Measurements from ENCODE around the gene VWA3B.
"Not testable (repeated sequence)": the region's sequence is repeated elsewhere in the genome, so short reads cannot be mapped to it uniquely, and the experiment has no call there.

Gene VWA3B

DNA sequence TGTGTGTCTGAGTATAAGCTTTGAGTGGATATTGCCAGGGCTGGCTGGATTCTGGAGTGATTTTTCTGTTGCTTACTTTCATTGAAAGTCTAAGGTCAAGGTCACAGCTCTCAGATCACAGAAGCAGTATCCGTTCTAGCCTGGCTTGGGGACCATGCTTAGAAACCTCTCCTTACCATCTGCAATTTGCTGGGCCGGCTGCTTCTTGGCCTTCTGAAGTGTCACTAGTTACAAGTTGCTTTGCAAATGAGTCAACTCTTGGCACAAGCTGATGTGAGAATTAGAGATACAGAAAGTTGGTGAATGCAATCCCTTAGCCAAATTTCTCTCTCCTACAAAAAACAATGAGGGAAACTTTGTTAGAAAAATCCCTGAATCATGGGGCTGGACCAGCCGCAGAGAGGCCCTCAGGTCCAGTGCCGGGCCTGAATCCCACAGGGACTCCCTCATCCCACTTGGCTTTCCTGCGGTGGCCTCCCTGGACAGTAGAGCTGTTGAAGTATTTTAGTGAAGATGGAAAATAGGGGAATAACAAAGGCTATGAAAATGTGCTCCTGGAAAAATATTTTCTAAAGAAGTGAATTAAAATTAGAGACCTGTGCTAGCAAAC is 166.6 kb downstream of the VWA3B start:
- DNase-seq, result no peak

DNA sequence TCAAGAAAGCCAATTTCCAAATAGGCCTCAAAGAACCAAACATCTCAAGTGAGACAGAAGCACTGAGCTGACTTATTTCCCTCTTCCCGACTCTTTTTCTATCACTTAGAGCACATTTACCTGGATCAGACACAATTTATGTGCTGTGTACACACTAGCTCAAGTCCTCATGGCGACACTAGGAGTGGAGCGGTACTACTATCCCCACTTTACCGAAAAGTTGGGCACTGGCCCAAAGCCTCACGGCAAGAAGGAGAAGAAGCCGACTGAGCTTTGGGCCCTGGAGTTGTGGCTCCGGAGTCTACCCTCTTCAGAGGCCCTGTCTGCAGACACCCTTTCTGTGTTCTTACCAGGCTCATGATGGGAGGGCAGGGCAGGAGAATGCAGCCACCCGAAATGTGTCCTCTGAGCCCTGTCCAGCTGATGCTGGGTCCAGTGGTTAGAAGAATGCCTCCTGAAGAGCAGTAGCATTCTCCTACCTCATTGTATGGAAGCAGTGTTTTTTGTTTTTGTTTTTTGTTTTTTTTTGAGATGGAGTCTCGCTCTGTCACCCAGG is 167.6 kb downstream of the VWA3B start:
- no peak for DNase-seq

DNA sequence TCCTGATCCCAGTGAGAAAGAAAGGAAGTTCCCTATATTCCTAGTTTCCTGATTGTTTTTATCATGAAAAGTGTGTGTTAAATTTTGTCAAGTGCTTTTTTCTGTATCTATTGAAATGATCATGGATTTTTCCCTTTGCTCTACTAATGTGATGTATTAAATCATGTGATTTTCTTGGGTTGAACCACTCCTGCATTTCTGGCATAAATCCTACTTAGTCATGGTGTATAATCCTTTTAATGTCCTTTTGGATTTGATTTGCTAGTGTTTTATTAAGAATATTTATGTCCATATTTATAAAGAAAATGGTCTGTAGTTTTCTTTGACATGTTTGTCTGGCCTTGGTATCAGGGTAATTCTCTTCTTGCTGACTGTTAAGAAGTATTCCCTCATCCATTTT is 171.9 kb downstream of the VWA3B start:
- no peak for DNase-seq

DNA sequence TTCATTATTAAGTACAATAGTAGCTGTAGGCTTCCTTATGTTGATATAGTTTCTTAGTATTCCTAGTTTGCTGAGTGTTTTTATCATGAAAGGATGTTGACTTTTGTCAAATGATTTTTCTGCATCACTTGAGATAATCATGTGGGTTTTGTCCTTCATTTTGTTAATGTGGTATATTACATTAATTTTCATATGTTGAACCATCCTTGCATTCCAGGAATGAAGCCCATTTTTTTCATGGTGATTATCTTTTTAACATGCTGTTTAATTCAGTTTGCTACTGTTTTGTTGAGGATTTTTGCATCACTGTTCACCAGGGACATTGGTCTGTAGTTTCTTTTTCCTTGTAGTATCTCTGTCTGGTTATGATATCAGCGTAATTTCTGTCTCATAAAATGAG is 176.4 kb downstream of the VWA3B start:
- DNase-seq, result no peak

DNA sequence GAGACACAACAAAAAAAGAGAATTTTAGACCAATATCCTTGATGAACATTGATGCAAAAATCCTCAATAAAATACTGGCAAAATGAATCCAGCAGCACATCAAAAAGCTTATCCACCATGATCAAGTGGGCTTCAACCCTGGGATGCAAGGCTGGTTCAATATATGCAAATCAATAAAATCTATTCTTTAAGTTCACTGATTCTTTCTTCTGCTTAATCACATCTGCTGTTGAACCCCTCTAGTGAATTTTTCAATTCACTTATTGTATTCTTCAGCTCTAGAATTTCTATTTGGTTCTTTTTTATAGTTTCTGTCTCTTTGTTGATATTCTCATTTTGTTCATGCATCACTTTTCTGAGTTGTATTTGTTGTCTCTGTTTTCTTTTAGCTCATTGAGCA is 181.3 kb downstream of the VWA3B start:
- not testable (repeated sequence) for DNase-seq

DNA sequence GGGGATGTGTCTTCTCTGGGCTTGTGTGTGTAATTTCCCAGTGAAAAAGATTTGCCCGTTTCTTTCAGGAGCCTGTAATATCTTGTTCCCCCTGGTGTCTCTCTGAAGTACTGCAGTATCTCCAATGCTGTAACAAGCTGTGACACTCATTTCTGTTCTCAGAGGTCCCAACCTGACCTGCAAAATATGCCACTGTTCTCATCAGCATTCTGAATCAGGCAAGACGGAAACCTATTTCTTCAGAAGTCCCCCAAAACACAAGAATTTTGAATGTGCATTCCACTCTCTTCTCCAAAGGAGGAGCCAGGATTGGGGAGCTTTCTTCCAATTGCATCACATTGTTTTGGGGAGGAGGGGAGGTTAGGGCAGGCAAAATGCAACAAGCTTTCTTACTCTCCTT is 182.3 kb downstream of the VWA3B start:
- DNase-seq, result no peak

DNA sequence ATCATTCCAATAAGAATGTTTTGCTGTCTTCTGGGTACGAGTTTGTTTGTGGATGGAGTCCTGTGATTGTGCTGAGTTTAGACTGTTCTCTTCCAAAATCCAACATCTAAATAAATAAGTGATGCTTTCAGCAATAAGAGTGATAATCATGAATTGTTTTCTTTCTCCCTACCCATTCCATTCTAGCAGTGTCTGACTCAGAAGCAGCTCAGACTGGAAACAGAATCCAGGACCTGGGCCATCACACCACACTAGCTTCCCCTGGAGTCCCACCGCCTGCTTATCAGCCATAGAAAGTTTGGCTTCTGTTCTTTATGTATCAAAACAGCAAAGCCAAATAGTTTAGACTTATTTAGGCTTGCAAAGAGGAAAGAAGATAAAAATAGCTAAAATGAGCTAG is 182.9 kb downstream of the VWA3B start:
- DNase-seq, result no peak

DNA sequence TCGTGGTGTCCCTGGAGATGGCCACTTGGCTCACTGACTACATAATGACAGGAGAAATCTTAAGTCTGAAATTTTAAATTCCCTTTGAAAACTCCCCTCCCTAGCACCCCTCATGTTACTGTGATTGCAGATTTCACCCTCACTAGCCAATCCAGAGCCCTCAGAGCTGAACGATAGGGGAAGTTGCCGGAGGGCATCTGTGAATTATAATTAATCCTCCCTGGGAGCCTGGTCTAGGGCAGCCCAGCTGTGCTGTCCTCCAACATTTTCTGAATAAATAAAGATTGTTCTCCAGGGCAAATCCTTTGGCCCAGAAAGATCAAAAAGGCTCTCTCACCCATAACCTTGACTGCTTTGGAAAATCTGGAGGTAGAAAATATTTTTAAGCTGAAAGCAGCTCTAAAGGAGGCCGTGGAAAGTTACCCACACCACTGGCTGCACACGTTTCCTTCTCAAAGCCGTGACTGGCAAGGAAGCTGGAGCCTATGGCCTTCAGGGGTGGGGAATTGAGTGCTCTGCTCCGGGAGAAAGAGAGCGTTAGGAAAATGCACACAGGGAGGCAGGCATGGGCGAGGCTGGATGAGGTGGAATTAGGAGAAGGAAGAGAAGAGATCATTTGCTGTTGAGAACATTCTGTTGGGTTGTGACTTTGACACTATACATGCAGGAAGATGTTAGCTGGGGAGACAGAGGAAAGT is 190.3 kb downstream of the VWA3B start:
- no peak for DNase-seq

DNA sequence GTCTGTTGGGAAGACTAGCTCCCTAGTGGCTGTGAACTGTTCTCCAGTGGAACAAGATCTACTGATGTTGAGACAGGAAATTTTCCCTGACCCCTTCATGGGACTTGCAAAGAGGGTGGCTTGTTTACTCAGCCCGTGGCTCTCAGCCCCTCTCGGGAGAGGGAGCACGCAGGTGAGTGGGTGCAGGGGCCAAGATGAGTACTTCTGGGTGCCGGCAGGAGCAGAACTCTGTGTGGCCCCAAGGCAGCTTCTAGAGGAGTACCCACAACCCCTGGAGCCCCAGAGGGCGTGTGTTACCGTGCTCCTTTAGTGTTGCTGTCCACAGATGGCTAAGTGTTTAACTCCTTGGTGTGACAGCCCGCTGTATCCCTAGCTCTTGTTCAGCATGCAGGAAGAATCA is 191.1 kb downstream of the VWA3B start:
- no peak for DNase-seq

DNA sequence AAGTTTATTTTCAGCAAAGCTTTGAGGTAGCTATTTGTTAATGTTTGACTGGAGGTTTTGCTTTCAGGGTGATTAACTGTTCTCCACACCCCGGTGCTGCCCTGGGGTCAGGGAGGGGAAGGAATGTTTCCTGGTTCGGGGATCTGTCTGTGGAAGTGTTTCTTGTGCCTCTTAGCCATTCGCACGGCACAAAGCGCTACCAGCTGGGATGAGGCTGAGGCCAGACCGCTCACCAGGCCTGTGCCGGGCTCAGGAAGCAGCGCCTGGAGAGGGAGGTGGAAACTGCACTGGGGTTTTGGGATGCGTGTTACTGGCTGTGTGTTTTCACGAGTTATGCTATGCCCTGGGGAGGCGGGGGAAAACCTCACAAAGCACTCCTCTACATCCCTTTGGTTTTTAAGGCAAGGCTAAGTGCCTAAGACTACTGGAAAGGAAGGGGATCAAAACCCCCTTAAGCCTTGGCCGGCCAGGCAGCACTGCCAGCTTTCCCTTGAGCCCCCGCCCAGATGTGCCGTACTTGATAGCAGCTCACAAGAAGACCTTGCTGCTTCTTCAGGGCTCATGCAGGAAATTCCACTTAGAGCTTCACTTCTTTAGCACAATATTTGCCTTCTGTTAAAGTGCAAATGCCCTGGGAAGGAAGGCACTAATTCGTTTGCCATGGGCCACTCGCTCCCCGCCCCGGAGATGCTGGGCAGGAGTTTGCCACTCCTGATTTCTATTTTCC is 193.6 kb downstream of the VWA3B start:
- no peak for DNase-seq

DNA sequence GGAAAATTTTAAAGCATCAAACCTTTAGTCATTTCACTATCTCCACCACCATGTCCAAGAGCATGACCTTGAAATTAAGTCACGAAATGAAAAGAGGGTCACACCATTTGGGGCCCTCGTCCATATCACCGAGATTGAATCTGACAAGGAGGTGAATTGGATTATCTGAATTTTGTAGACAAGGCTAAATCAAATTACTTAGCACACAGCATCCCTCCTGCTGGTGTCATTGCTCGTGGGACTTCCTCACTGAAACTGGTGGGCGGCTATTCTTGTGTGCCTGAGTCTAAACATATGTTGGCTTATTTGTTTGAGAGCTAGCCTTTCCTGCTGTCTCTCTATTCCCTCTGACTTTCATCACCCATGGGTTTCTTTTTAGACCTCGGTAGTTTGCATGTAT is 194.6 kb downstream of the VWA3B start:
- DNase-seq, result no peak

DNA sequence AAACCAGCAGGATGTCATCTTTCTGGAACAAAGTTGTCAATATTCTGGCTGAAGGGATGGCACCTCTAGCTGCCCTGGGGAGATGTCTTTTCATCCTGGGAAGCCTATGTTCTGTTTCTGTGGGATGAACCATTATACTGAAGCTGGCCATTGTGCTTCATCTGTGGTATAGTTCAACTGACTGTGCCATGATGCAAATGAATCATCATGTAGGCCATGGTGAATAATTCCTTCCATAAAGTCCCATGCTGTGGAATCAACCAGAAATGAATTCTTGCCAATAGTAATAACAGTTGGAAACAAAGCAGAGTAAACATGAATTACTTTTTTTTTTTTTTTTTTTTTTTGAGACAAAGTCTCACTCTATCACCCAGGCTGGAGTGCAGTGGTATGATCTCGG is 195.1 kb downstream of the VWA3B start:
- DNase-seq, result no peak

DNA sequence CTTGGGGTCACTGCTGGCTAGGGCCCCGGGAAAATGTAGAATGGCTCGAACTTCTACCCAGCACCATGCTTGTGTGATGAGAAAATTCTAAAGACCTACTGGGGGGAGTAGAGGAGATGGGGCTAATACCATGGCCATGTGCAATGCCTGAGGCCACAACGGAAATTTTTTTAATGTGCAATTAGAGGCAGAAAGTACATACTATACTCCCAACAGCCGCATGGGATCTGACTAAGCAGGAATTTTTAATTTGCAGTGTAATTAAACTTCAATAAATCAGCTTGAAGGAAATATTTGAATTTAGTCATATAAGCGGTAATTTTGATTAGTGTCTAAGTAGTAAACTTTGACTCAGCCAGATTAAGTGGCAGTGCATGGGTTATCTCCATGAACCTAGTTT is 206.1 kb downstream of the VWA3B start:
- DNase-seq, result no peak

DNA sequence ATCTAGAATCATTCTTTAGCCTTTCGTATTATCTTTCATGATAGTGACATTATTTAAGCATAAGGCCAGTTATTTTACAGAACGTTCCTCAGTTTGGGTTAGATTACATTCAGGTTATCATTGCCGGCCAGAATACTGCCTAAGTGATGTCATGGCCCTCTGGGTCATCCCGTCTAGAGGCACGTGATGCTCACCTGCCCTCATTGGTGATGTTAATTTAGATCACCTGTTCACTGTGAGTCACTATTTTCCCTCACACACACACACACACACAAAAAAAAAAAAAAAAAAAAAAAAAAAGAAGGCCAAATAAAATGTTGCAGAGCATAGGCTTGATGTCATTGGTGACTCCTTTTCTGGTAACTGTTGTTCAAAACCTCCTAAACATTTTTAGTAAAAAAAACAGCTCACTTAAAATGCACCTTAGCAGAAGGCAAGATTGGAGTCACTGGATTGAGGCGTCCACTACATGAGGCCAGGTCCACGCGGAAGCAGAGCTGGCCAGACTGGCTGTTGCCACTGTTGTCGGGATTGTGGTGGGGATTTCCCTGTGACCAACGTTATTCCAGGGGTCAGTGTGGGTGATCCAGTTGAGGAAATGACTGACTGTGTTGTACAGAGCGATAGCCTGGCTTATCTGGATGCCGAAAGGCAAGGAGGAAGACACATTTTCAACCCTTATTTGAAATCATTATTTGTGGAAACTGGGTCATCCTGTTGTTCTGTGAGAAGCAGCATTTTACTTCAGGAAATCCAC is 207.1 kb downstream of the VWA3B start:
- no peak for DNase-seq

DNA sequence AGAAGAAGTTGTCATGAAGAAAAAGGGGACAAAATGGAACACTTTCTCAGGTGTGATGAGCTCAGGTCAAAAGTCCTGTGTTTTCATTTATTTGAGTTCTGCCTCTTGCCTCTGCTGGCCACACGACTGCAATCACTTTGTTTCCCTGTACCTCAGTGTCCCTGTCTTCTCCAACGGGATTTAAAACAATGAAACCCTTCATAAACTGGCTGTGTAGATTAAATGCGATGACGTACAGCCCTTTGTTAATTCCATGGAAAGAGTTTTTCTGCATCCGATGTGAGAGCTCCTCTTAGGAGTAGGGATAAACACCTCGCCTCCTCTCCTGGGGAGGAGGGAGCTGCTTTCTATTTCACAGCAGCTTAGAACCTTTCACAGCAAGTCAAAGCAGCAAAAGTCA is 207.7 kb downstream of the VWA3B start:
- no peak for DNase-seq

DNA sequence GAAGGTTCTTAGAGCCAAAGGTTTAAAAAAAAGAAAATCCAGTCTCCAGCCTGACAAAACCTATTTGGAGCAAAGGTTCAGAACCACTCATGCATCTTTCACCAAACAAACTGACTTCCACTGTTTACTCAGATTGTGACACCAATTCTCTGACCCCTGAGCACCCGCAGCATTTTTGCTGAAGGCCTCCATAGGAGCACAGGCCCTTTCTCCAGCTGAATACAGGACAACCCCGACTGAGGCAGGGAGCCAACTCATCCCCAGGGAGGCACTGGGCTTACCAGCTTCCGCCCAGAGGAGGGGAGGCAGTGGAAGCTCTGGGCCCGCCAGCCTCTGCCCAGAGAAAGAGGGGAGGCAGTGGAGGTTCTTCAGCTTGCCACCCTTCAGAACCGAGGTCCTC is 208.3 kb downstream of the VWA3B start:
- DNase-seq, result no peak

DNA sequence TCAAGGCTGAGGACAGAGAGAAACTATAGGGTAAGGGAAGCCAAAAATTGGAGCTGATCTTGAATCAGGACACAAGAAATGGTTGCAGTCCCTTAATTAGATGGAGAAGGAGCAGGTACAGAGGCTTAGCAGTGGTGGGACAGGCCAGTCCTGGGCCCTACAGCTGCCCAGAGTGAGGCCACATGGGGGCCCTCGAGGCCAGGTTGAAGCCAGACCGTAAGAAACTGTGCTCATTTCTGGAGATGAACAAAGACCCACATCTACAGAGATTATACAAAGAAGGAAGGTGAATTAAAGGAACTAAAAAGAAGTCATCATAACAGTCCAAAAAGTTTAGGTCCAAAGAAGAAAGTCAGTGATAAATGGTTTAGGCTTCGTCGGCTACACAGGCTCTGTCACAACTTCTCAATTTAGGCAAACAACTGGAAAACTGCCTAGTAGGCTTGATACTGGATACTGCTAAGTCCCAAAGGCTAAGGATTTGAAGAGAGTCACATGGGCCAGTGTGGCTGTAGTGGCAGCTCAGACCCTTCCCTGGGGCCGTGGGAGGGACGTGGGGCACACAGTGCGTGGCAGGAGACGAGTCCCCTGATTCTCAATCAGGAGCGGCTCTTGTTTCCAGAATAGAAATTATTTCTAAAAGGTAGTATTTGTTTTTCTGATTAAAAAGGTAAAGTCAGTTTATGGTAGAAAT is 208.9 kb downstream of the VWA3B start:
- DNase-seq, result no peak

DNA sequence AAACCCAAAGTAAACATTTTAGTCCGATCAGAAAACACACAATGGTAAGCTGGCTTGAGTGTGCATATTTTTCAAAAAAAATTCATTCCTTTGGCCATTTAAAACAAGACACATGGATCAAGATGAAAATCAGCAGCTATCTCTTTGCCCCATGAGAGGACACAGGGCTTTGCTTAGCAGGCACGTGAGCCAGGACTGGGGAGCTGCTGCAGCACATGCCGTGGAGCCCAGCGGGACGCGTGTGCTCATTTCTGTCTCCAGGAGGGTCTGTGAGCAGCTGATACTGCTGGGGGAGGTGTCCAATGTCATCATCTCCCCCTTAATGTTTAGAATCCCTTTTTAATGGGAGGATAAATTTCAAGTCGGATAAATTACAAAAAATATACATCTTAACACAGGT is 209.5 kb downstream of the VWA3B start:
- no peak for DNase-seq

DNA sequence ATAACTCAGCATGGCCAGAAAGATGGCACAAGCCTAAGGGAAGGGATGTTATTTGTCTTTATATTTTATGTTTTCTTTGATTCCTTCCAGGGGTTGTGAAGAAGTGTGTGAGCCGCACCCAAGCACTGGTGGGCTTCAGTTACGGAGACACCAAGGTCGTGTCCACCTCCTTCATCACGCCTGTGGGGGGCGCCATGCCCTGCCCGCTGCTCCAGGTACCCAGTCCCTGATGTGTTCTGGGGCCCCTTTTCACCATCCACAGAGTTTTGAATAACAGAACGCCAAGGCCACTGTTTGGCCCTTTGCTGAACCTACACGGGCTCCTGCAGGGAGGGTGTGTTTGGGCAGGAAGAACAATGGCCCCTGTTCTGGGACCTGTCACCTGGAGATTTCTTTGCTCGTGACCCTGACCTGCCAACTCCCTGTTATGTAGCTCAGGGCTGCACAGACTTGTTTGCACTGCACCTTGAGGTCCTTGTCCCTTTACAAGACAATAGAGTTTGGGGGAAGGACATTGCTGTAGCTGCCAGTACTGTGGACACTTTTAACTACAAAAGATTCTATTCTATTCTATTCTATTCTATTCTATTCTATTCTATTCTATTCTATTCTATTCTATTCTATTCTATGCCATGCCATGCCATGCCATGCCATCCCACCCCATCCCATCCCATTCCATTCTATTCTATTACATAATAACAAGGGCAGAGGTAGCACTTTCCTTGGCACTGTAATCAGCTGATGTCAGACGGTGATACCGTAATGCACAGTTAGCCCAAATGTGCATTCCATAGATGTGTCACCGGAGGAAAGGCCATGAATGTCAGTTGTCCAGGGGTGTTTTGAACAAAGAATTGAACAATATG is 211.1 kb downstream of the VWA3B start:
- DNase-seq, result no peak

DNA sequence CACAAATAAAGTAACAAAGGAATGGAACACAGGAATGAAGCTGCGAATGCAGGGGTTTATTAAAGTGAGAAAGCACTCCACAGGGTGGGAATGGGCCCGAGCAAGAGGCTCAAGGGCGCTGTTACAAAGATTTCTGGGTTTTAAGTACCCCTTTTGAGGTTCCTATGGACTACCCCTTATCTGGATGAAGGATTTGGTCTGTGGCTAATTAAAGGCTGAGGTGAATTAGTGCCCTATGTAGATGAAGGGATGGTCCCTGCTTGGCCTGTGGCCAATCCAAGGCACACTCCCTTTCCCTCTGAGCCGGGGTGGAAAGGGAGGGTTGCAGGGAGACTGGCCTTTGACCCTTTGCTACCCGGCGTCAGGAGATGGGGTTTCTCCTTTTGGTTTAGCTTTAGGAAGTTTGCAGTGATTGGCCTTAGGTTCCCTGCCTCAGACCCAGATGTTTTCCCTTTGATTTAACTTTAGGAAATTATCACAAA is 211.8 kb downstream of the VWA3B start:
- DNase-seq, result no peak

DNA sequence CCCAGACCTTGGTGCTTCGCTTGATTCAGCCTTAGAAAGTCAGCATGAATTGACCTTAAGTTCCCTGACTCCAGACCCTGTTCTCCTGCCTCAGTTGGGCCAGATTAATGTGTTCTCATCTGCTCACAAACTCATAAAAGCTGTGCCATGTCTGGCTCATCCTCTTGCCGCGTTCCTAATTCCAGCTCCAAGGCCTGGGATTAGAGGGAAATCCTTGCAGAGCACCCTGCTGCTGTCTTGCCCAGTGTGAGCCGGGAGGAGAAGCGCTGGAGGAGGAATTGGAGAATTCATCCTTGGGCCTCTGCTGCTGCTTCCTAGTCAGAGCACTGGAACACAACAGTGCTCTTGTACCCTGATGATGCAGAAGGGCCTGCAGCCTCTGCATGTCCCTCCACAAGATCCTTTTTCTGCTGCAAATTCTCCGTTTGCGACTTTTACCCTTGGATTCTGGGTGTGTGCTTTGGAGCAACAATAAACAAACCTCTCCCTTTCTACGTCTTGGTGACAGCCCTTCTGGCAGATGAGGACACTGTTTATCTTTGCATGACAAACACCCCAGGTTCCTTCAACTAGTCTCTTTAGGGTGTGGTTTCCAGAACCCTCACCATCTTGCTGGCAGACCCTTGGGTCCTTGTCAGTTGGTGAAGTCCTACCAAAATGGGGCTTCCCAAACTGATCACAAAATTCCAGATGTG is 212.4 kb downstream of the VWA3B start:
- DNase-seq, result no peak
